D721Med (cell line): ENCODE results near the gene NCBP2.

Experiments
- DNase-seq: peaks from one replicate; pipeline ENCODE4 v3.0.0; 2011; ENCODE audit warnings: low spot score; ENCODE audit not compliant: insufficient read length
- FAIRE-seq: peaks from 2 replicates; lab custom pipeline; 2011; peaks lifted over from hg19 to GRCh38; lab: Jason Lieb, UNC
- CTCF ChIP-seq: IDR thresholded peaks from 2 replicates; pipeline ENCODE4 v1.5.1; 2012; ENCODE audit warnings: mild to moderate bottlenecking, control low read depth; ENCODE audit not compliant: insufficient read depth; ENCODE audit errors: missing control alignments

Gene NCBP2

GRCh38 chr3:196985954-196986885 lies 43.9 kb upstream of the NCBP2 start:
- TF ChIP-seq CTCF: no peak
- FAIRE-seq (no peak), DNase-seq (no peak)

GRCh38 chr3:196985298-196985697 lies 43.0 kb upstream of the NCBP2 start:
- TF ChIP-seq CTCF: no peak
- no peak for DNase-seq
- FAIRE-seq: no peak

GRCh38 chr3:196983186-196983585 lies 40.9 kb upstream of the NCBP2 start:
- no peak for TF ChIP-seq CTCF
- DNase-seq: no peak
- FAIRE-seq: no peak

- FAIRE-seq (no peak), DNase-seq (no peak)
- TF ChIP-seq CTCF: no peak
These were observed 39.3 kb upstream of the NCBP2 start for GRCh38 chr3:196981657-196982056.

- FAIRE-seq: no peak
- DNase-seq: no peak
- no peak for TF ChIP-seq CTCF
These were observed 37.2 kb upstream of the NCBP2 start for GRCh38 chr3:196979545-196979944.

- FAIRE-seq (no peak), DNase-seq (no peak)
- TF ChIP-seq CTCF: no peak
These were observed 34.6 kb upstream of the NCBP2 start for GRCh38 chr3:196976941-196977340.

GRCh38 chr3:196975349-196975748 lies 33.0 kb upstream of the NCBP2 start:
- no peak for TF ChIP-seq CTCF

More at GRCh38 chr3:196975349-196975748, 33.0 kb upstream of the NCBP2 start:
- no peak for DNase-seq
- FAIRE-seq: no peak
